Endothelial cell of umbilical vein (primary cell): ENCODE results near the gene CEP164. TPM values are rescaled to one million over a fixed set of nuclear protein-coding genes. Genes with fewer than 3 reads are reported as not detected.
"Not testable (repeated sequence)": the region's sequence is repeated elsewhere in the genome, so short reads cannot be mapped to it uniquely, and the experiment has no call there.

Experiments
- BruUV-seq: library from RNA; stranded (reverse); fragments of 400-500 nt; replicated peaks from 2 replicates; lab custom pipeline; 2021; lab: Mats Ljungman, UMichigan
- CTCF ChIA-PET: fragments of 300-600, 350-600 bp; sonication (Branson Sonifier 250); formaldehyde crosslinking; loops from one replicate; lab custom pipeline; 2021; ENCODE audit warnings: antibody characterized with exemption, inconsistent platforms; lab: Charles Lee
- POLR2A ChIA-PET: fragments of 300-600, 350-600 bp; sonication (Branson Sonifier 250); formaldehyde crosslinking; loops from one replicate; lab custom pipeline; 2021; ENCODE audit warnings: antibody characterized with exemption, inconsistent platforms; lab: Charles Lee
- DNase-seq: peaks from one replicate; pipeline ENCODE4 v3.0.0-alpha.2; 2011; ENCODE audit warnings: low read depth, low spot score
- FAIRE-seq: peaks from 2 replicates; lab custom pipeline; 2011; peaks lifted over from hg19 to GRCh38; lab: Jason Lieb, UNC
- H2AFZ ChIP-seq: 2 replicates; pipeline ENCODE4 v1.6.0; 2012; ENCODE audit warnings: low read depth, low read length, control low read depth, inconsistent platforms
- H3K27ac ChIP-seq: 2 replicates; pipeline ENCODE4 v1.5.1; 2011; ENCODE audit warnings: low read depth, mild to moderate bottlenecking, control low read depth, low read length, moderate library complexity; ENCODE audit not compliant: insufficient read depth
- H3K27me3 ChIP-seq, 2 experiments: 2 replicates each; pipeline versions ENCODE4 v1.6.0 to v1.6.1; 2011; ENCODE audit warnings: low read length in 2 of 2, mixed read lengths in 1 of 2; ENCODE audit not compliant: control insufficient read depth in 2 of 2, insufficient read depth in 2 of 2
- H3K36me3 ChIP-seq, 2 experiments: 2 replicates in 1 of 2; 3 replicates in 1 of 2; pipeline ENCODE4 v1.5.1; 2011; ENCODE audit warnings: low read length in 2 of 2, mild to moderate bottlenecking in 1 of 2, moderate library complexity in 1 of 2; ENCODE audit not compliant: control insufficient read depth in 2 of 2, insufficient read depth in 2 of 2; ENCODE audit errors: extremely low read depth in 1 of 2
- H3K4me1 ChIP-seq: 3 replicates; pipeline ENCODE4 v1.5.1; 2011; ENCODE audit warnings: mild to moderate bottlenecking, low read length; ENCODE audit not compliant: control insufficient read depth, insufficient read depth; ENCODE audit errors: extremely low read depth
- H3K4me2 ChIP-seq: 2 replicates; pipeline ENCODE4 v1.6.1; 2011; ENCODE audit warnings: low read length, control low read depth, mixed read lengths; ENCODE audit not compliant: insufficient read depth
- H3K4me3 ChIP-seq, 3 experiments: fragments of 200-600 bp in 1 of 3; sonication (generic), shearing (Covaris generic) in 1 of 3; replicated peaks in 1 of 3; 2 replicates each; pipeline ENCODE4 v1.5.1; 2011 to 2016; ENCODE audit warnings: control low read depth in 3 of 3, low read length in 3 of 3, mild to moderate bottlenecking in 2 of 3, inconsistent platforms in 1 of 3, low read depth in 1 of 3, moderate library complexity in 1 of 3; ENCODE audit not compliant: insufficient read depth in 1 of 3
- H3K79me2 ChIP-seq: 2 replicates; pipeline ENCODE4 v1.6.0; 2012; ENCODE audit warnings: low read length, inconsistent platforms; ENCODE audit not compliant: control insufficient read depth, insufficient read depth
- H3K9ac ChIP-seq: replicated peaks from 2 replicates; pipeline ENCODE3; 2011; ENCODE audit warnings: low read length, control low read depth; ENCODE audit not compliant: insufficient read depth; ENCODE audit errors: extremely low read depth
- H3K9me1 ChIP-seq: replicated peaks from 3 replicates; pipeline ENCODE4 v1.6.0; 2011; ENCODE audit warnings: mild to moderate bottlenecking, low read length; ENCODE audit not compliant: control insufficient read depth, insufficient read depth; ENCODE audit errors: extremely low read depth
- H3K9me3 ChIP-seq: replicated peaks from 2 replicates; pipeline ENCODE4 v1.5.1; 2012; ENCODE audit warnings: low read length, inconsistent platforms; ENCODE audit not compliant: control insufficient read depth, insufficient read depth
- H4K20me1 ChIP-seq: replicated peaks from 2 replicates; pipeline ENCODE3; 2011; ENCODE audit warnings: mild to moderate bottlenecking, low read length; ENCODE audit not compliant: control insufficient read depth, insufficient read depth; ENCODE audit errors: extremely low read depth
- CTCF ChIP-seq, 2 donors: IDR thresholded peaks; 1 replicate in 1 of 2; 2 replicates in 1 of 2; pipeline ENCODE4 v1.5.1; 2011; ENCODE audit warnings: low read length in 2 of 2, mild to moderate bottlenecking in 2 of 2, moderate library complexity in 2 of 2, control low read depth in 1 of 2, inconsistent platforms in 1 of 2, low read depth in 1 of 2; ENCODE audit not compliant: insufficient read depth in 1 of 2; ENCODE audit errors: extremely low read depth in 1 of 2
- EZH2 ChIP-seq: IDR thresholded peaks from 2 replicates; pipeline ENCODE4 v1.6.1; 2012; ENCODE audit warnings: borderline replicate concordance, low read depth, mild to moderate bottlenecking, moderate library complexity, low read length, inconsistent platforms; ENCODE audit not compliant: severe bottlenecking
- FOS ChIP-seq: IDR thresholded peaks from 2 replicates; pipeline ENCODE4 v1.6.1; 2011; ENCODE audit warnings: mild to moderate bottlenecking, low read length, moderate library complexity, borderline replicate concordance; ENCODE audit not compliant: insufficient read depth
- GATA2 ChIP-seq: IDR thresholded peaks from 2 replicates; pipeline ENCODE4 v1.7.0; 2011; ENCODE audit warnings: low read depth, mild to moderate bottlenecking, moderate library complexity, mixed read lengths, low read length; ENCODE audit not compliant: insufficient read length, insufficient read depth
- JUN ChIP-seq: IDR thresholded peaks from 2 replicates; pipeline ENCODE4 v1.6.1; 2011; ENCODE audit warnings: borderline replicate concordance, low read depth; ENCODE audit not compliant: insufficient read length, insufficient read depth
- MAX ChIP-seq: IDR thresholded peaks from 2 replicates; pipeline ENCODE4 v1.6.1; 2011; ENCODE audit not compliant: insufficient read depth, insufficient read length
- MYC ChIP-seq: IDR thresholded peaks from one replicate; pipeline ENCODE4 v1.6.1; 2011; ENCODE audit warnings: mild to moderate bottlenecking, low read depth, low read length
- POLR2A ChIP-seq: IDR thresholded peaks from 2 replicates; pipeline ENCODE4 v1.6.1; 2012; ENCODE audit warnings: low read depth, mild to moderate bottlenecking, control low read depth, low read length
- POLR2AphosphoS5 ChIP-seq: IDR thresholded peaks from 2 replicates; pipeline ENCODE4 v1.6.1; 2012; ENCODE audit warnings: low read depth, mild to moderate bottlenecking, control low read depth, low read length, moderate library complexity; ENCODE audit not compliant: insufficient read depth
- dilution Hi-C: fragments of 300-500 bp; cut with MboI; formaldehyde crosslinking; loops from one replicate; pipeline ENCODE4 v1.15.0; 2019; ENCODE audit warnings: low sequenced_read_pairs; ENCODE audit not compliant: extremely low pct_ligation_motif_present
- intact Hi-C: fragments of 100-400 bp; cut with micrococcal nuclease; formaldehyde crosslinking; loops from one replicate; pipeline ENCODE4 v1.10.0; 2022
- polyA plus RNA-seq, 4 experiments: library from polyadenylated mRNA; depleted of rRNA in 3 of 4; stranded (reverse) in 3 of 4; unstranded in 1 of 4; fragments of >200 nt; gene quantifications; 2 replicates each; pipeline versions ENCODE4 v1.2.1 to v1.2.3, GENCODE V29; 2011 to 2012; ENCODE audit warnings: missing spikeins in 1 of 4
- total RNA-seq: library from RNA; stranded (reverse); gene quantifications from 2 replicates; pipeline ENCODE4 v1.2.3, GENCODE V29; 2021

CEP164 gene
- total and polyA plus RNA-seq, 2 donors (not counting 3 experiments of a cell fraction or from before 2014, with no cell fraction given): 22.7 to 48.4 TPM

- DNase-seq: not testable (repeated sequence)
Observed at GRCh38 chr11:117456721-117457029, 129.0 kb downstream of the CEP164 start.

GRCh38 chr11:117457031-117457785, 129.6 kb downstream of the CEP164 start:
- Histone ChIP-seq H3K9me3 (no peaks in the 10 kb centered on the region), H3K9me1 (no peaks in the 10 kb centered on the region), H3K4me2 (no peak overlapping the region), H3K27ac (no peak overlapping the region), H3K79me2 (no peaks in the 10 kb centered on the region), H3K4me3 (no peak overlapping the region), H4K20me1 (no peaks in the 10 kb centered on the region), H3K36me3 (no peaks in the 10 kb centered on the region), H2AFZ (no peak overlapping the region), H3K4me1 (no peaks in the 10 kb centered on the region), H3K9ac (no peak overlapping the region), H3K27me3 (peaks cover 2 to 4% of the 10 kb centered on the region in 2 experiments)
- BruUV-seq: no TSS peak
- ChIA-PET CTCF (interaction anchor here (1.0 to 4.3 kb wide), 2 partner anchors 14 to 31 kb away, joined by 4 to 14 read pairs; no protein-coding TSS in a partner anchor), POLR2A (no interaction called here)
- dilution Hi-C loops: no loop called here
- DNase-seq (no peak), FAIRE-seq (no peak)
- intact Hi-C loops: no loop called here
- TF ChIP-seq POLR2A: no peak
- no peak for TF ChIP-seq MAX
- no peak for TF ChIP-seq EZH2
- no peak for TF ChIP-seq JUN
- no peak for TF ChIP-seq POLR2AphosphoS5
- no peak for TF ChIP-seq MYC
- TF ChIP-seq CTCF (IDR thresholded peaks at IDR 0.05; ENCODE audit: extremely low read depth in 1 of 2, insufficient read depth in 1 of 2, low read depth in 1 of 2, low read length in 2 of 2): no peak
- TF ChIP-seq FOS: no peak
- TF ChIP-seq GATA2: no peak

More at GRCh38 chr11:117456721-117457029, 129.0 kb downstream of the CEP164 start:
- POLR2A ChIA-PET, H3K79me2 ChIP-seq, H4K20me1 ChIP-seq, H3K4me2 ChIP-seq, H3K9ac ChIP-seq, H3K9me3 ChIP-seq, FAIRE-seq, H3K27me3 ChIP-seq, dilution Hi-C loops, H3K36me3 ChIP-seq, H3K27ac ChIP-seq, H3K4me1 ChIP-seq, H3K9me1 ChIP-seq, intact Hi-C loops, H3K4me3 ChIP-seq, H2AFZ ChIP-seq, BruUV-seq: not testable (repeated sequence)
- CTCF ChIA-PET: interaction anchor here (4.3 kb wide), 1 partner anchor 31 kb away, joined by 14 read pairs; no protein-coding TSS in a partner anchor
